ENCODE results near the gene ADARB2.
"Not testable (repeated sequence)": the region's sequence is repeated elsewhere in the genome, so short reads cannot be mapped to it uniquely, and the experiment has no call there.

Gene ADARB2

DNA sequence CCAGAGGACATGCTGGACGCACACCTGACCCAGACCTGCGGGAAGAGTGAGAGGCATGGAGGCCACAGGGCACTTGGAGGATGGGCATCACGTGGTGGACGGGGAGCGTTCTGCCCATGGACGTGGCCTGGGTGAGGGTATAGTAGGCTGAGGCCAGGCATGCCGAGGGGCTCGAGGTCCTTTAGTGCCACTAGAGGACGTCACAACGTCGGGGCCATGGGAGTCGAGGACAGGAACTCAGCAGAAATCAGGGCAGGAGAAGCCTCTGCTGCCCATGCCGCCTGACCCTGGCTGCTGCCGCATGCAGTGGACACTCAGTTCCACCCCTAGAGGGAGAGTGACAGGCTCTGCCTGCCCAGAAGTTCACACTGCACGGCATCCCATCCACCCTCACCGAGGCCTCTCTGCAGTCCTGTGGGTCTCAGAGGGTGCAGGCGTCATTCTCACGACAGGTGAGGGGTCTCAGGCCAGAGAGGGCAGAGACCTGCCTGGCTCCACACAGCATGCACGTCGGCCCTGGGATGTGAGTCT lies 198.7 kb downstream of the ADARB2 start:
- no peak for DNase-seq

DNA sequence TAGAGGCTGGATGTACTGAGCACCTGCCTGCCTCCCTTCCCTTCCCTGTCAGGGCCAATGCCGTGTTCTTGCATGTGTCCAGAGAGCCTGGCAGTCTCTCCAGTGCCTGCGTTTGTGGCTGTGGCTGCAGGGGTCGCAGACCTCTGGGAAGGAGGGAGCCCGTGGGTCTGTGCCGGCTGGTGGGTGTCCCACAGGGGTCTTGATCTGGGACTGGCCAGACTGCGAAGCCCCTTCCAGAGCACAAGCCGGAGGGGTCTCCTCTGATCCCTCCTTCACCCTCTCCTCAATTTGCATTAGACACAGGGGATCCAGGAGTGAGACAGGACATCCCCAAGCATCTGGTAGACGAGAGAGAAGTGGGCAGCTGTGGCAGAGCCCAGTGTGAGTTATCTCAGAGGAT lies 199.2 kb downstream of the ADARB2 start:
- DNase-seq: no peak

DNA sequence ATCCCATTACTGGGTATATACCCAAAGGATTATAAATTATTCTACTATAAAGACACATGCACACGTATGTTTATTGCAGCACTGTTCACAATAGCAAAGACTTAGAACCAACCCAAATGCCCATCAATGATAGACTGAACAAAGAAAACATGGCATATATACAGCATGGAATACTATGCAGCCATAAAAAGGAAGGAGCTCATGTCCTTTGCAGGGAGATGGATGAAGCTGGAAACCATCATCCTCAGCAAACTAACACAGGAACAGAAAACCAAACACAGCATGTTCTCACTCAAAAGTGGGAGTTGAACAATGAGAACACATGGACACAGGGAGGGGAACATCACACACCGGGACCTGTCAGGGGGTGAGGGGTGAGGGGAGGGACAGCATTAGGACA lies 199.9 kb downstream of the ADARB2 start:
- DNase-seq: not testable (repeated sequence)

DNA sequence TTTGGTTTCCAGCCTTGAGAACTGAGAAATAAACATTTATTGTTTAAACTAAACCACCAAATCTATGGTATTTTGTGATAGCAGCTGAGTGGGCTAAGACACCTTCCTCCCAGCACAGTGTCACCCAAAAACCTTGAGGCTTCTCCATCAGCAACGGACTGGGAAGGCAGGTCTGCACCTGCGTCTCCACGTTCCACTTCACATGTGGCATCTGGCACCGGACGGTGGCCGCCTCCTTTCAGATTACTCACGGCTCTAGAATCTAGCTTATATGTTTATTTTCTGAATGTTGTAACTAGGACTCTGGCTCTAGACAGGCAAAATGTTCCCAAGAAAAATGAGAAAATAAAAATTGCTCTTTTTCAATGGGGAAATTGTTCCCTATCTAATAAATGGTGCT lies 201.0 kb downstream of the ADARB2 start:
- DNase-seq: no peak

DNA sequence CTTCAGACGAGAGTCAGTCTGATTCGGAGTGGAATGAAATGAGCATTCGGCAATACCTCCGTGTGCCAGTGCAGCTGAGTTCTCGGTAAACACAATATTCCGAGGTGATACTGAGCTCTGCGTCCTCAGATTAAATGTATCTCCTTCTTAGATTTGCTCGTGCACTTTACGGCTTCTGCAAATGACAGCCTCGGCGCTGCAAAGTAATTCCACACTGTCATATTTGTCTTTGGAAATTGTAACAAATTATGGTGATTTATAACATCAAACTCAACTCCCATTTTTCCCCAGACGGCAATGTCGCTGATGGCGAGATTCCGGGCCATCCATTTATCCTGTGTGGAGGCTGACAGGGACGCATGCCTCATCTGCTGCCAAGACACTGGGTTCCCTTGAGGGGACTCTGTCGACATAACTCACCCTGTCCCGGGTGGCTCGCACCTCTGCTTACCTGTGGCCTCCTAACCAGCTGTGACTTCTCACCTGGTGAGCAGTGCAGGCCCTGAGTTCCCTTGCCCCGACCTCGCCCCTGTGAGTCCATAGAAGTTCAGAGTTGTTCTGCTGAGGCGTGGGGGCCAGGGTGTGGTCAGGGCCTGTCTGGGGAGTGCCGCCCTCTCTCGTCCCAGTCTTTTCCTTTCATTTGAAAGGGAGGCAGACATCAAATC lies 201.9 kb downstream of the ADARB2 start:
- DNase-seq: no peak

DNA sequence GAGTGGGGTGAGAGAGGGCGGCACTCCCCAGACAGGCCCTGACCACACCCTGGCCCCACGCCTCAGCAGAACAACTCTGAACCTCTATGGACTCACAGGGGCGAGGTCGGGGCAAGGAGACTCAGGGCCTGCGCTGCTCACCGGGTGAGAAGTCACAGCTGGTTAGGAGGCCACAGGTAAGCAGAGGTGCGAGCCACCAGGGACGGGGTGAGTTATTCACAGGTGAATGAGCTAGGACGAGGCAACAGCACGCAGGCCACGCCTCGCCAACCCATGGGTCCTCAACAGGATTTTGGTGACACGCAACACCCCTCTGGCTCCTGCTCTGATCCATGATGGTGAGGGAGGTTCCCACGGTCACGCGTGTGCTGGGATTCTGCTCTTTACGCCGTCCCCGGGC lies 202.5 kb downstream of the ADARB2 start:
- no peak for DNase-seq

DNA sequence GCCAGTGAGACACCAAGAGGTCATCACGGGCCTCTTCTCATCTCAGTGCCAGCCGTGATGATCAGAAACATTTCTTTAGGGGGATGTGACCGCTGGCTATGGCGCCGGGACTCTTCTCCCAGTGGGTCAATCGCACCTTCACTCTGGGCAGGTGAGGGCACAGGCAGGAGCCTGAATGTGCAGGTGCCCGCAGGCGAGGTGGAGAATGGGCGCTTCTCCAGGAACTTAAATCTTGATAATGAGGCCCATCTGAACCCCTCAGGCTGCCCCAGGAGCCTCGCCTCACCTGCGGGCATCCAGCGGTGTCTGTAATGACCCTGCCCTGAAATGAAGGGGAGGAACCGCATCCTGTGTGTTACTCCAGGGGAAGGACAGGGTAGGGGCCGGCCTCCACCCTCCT lies 204.7 kb downstream of the ADARB2 start:
- no peak for DNase-seq

DNA sequence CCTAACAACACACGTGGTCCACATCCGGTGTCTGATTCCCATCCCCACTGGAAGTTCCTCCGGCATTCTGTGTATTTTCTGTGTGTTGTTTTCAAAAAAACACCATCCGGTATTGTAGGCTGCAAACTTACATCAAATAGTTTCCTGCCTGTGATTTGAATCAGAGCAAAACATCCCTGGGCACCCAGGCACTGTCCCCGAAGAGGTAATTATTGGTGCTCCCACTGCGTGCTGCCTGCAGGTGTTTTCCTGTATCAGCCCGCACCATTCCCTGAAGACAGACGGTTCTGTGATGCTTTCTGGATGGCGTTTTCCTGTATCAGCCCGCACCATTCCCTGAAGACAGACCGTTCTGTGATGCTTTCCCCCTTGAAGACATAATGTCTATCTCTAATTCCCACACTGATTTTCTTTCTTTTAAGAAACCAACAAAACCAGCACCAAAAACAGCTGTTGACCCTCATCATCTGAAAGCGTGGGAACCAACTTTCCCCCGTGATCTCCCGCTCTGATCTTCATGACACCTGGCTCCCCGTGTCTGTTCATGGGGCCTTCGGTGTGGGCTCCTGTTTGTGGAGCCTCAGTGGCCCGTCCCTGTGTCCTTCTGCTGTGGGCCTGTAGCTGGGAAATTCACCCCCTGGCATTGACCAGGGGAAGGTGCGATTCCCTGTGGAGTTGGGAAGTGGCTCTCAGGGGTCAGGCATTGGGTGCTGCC lies 205.3 kb downstream of the ADARB2 start:
- no peak for DNase-seq

DNA sequence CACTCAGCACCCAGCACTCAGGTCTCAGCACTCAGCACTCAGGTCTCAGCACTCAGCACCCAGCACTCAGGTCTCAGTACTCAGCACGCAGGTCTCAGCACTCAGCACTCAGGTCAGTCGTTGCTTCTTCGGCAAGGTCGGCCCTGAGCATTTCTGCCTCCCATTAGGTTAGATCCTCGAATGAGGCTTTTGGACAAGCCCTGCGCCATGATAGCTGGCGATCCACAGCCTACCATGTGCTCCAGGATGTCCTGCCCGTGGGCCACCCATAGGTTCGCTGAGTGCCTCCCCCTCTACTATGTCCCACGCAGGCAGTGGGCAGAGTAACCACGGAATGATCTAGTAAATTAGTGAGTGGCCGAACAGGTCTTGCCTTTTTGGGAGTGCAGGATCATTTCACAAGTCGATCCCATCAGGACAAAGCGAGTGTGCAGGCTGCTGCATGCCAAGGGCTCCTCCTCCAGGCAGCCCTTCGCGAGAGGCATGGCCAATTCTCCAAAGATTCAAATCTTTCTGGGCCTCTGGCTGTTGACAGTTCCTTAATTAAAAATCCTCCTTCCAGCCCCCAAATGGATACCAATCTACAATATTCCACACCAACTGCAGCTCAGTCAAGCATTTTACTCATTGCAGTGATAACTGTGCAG lies 206.3 kb downstream of the ADARB2 start:
- DNase-seq: no peak

DNA sequence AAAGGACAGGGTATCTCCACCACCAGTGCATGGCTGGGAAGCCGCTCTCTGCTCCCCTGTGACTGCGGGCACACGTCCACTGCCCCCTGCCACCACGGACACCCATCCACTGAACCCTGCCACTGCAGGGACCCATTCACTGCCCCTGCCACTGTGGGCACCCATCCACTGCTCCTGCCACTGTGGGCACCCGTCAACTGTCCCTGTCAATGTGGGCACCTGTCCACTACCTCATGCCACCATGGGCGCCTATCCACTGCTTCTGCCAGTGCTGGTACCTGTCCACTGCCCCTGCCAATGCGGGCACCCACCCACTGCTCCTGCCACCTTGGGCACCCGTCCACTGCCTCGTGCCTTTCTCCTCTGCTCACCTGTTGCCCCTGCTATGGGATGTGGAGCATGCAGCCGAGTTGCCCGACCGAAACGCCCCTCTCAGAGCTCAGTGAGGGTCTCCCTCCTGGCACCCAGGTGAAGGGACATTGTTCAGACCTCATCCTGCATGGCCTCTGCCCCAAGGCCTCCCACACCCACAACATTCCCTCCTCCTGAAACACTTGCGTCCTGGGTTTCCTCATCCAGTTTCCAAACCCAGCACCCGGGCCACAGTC lies 207.4 kb downstream of the ADARB2 start:
- DNase-seq: no peak

DNA sequence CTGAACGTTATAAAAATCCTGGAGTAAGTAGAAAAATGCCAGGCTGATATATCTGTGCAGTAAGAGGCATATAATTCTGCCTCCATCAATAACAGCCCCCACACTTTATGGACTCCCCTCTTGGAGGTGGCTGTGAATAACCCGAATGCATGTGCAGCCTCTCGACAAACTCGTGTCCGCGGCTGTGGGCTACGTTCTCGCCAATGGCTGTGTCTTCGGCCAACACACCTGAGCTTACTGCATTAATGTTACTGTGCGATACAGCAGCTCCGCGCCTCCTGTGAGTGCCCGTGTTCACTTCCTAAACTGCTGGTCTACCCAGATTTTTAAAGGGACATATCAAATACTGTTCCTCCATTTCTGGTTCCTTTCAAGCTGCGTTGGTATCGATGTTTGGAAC lies 209.4 kb downstream of the ADARB2 start:
- no peak for DNase-seq

DNA sequence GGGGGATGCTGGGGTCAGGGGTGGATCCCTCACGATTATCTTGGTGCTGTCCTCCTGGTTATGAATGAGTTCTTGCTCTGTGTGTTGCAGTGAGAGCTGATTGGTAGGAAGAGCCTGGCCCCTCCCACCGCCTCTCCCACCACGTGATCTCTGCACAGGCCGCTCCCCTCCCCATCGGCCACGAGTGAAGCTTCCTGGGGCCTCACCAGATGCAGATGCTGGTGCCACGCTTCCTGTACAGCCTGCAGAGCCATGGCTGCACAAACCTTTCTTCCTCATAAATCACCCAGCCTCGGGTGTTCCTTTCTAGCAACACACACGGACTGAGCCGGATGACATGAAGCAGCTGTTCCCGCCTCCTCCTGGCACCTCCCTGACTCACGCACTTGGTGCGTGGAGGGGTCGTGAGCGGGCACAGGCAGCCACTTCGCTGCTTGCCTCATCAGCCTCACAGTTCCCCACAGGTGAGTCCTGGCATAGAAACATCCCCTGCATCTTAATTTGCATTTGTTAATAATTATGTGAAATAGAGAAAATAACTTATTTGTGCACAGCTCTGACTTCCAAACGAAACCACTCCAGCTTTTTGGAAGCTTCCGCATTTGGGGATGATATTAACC lies 210.8 kb downstream of the ADARB2 start:
- peak; percentile 10 for DNase-seq

DNA sequence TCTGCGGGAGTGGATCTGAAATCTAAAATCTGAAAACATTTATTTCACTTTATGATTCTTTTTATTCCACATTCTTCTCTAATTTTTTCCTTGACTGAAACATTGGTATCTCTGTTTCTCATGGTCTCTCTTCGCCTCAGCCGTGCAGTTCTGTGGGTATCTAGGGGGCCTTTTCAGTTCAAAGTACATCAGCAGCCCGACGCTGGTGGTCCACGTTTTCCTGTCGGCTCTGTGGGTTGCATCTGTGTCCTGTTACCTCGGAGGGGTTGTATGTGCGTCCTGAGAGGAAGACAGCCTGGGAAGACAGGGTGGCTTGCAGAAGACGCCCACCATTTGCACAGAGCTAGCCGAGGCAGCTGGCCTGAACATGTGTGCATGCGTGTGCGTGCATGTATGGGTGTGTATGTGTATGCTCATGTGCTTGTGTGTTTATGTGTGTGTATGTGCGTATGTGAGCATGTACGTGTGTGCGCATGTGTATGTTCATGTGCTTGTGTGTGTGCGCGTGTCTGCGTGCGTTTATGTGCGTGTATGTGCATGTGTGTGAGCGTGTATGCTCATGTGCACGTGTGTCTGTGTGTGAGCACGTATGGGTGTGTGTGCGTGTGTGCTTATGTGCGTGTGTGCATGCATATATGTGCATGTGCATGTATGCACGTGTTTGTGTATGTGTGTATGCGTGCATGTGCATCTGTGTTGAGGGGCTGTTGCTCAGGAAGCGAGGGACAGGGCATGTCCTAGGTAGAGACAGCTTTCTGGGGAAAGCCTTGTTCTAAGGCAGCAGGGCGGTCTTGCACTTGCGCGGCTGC lies 211.8 kb downstream of the ADARB2 start:
- DNase-seq: no peak

DNA sequence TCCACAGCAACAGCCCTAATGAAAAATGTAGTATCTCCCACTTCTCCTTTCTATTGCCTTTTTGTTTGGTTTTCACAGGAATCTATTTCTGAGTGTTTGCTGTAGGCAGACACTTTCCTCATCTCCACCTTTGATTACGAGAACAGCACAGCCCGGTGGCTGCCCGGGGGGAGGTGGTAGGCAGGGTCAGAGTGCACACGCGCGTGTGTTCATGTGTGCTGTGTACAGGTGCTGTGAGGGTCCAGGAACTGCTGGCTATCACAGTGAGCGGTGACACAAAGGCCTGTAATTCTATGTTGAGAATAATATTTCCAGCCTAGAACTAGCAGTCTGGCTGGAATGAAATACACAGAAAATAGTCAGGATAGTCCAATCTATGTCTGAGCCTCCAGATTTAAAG lies 212.8 kb downstream of the ADARB2 start:
- DNase-seq: no peak

DNA sequence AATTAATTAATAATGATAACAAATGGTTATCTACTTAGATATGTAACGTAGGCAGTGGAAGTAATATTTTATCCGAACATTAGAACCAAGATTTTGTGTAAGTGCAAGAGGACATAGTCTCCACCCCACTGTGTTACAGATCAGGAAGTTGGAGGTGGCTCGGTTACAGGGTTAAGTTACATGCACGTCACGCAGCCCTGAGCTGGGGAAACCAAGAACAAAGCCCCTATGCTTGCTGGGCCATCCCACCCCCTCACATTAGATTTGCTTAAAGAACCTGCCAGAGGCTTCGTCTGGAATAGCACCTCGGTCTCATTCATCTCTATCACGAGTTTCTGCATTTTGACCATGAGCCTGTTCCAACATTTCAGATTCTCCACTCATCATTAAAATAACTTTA lies 214.1 kb downstream of the ADARB2 start:
- no peak for DNase-seq

DNA sequence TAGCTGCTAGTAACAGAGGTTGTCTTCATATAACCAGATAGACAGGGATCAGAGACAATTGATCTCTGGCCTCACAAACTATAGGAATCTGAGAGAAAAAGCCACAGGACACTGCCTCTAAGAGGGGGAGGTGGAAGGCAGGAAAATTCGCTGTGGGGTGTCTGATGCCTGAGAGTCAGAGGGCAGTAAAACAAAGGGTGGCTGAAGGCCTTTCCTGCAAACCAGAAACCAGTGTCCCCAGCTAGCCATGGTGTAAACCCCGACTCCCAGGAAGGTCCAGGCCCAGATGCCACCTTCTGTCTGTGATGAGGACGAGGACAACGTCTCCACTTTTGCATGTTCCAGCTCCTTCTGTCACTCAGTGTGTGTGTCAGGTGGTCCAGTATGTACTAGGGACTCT lies 215.1 kb downstream of the ADARB2 start:
- DNase-seq: no peak

DNA sequence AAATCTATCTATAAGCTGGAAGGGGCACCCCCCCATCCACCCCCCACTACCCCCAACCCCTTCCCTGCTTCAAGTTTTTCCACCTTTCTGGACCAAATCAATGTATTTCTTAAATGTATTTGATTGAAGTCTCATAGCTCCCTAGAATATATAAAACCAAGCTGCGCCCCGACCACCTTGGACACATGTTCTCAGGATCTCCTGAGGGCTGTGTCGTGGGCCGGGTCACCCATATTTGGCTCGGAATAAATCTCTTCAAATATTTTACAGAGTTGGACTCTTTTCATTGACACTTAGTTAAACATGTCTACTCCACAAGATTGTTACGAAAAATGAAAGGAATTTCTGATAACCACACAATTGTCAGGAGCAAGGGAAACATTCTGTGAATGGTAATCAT lies 215.6 kb downstream of the ADARB2 start:
- no peak for DNase-seq

DNA sequence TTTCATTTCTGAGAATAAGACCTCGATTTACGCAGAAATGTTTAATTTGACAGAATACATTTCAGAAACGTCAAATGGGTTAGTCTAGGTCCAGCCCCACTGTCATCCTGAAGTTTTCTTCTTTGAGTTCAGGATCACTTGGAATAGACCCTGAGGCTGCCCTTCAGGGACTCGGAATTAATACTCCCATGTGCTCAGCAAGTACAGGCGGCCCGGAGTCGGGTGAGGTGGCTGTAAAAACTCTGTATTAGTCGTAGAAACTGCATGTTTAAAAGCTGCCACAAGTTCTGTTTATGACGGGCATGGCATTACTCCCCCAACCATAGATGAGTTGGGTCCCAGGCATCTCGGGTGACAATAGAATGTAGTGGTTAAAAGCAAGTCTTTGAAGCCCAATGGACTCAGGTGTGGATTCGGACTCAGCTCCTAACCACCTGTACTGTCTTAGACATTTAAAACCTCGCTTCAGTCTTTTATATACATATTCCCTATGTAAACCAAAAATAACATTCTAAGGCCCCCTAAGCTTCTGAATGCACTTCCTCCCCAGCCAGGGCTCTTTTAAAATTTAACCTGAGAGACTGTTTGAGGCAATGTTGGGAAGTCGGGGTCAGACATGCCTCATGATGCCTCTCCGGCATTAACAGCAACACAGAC lies 216.3 kb downstream of the ADARB2 start:
- DNase-seq: no peak

DNA sequence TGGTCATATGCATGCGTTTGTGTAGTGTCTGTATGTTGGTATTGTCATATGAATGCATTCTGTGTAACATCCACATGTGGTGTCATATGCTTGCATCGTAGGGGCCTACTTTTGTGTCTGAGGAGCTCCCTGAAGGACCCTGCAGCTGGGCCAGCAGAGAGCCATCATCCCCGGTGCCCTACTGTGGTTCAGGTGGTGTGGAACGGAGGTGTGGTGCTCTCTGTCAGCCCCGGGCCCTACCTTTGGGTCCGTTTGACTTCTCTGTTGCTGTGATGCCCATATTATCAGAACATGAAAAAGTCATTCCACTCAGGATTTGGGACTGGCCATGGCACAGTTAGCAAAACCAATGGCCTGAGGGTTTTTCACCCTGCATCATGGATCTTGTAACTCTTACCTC lies 217.9 kb downstream of the ADARB2 start:
- no peak for DNase-seq

DNA sequence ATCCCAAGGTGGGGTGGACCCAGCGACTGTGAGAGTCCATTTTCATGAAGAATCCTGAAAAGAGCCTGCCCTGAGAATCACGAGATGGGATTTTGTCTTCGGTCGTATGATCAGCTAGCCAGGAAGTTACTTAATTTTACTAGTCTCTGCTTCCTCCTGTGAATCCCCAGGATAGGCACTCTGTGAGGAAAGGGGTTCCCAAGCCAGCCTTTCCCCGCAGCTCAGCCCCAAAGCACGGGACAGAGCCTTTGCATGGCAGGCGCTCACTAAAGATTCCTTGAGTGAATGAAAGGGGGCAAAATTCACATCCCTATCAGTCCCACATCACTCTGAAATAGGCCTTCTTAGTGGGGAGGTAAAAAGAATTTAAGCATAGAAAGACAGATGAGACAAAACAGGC lies 219.6 kb downstream of the ADARB2 start:
- no peak for DNase-seq

DNA sequence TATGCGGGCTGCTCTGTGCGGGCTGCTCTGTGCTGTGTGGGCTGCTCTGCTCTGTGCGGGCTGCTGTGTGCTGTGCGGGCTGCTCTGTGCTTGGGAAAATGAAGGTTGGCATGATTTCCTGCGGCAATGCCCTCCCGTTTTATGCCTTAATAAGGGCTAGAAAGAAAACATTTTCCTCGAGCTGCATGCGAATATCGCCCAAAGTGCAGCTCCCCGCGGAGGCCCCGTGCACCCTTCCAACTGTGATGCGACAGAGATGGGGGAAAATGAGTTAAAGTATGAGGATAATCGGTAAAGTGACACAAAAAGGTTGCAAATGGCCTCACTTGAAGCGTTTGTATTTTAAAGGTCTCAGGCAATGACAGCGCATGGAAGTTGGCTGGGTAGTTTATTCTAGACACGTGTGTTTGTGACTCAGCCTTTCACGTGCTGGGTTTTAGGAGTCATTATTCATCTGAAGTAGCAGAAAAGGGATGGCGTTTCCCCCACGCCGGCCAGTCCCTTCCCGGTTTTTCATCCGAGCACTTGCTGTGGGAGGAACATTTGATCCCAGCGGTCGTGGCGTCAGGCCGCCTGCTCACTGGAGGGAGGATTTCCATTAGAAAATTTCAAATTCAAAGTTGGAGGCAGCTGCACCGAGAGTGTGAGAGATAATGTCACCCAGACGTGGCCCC lies 220.7 kb downstream of the ADARB2 start:
- DNase-seq: no peak
